NCI-H69 (cell line): ENCODE results near the gene FAM43A.
A peak's percentile ranks its signal among the peaks of the same experiment; 100 is the strongest.

ENCODE experiments used
- DNase-seq: peaks from one replicate; lab custom pipeline; 2025; lab: John Stamatoyannopoulos, UW

The FAM43A gene, protein sequence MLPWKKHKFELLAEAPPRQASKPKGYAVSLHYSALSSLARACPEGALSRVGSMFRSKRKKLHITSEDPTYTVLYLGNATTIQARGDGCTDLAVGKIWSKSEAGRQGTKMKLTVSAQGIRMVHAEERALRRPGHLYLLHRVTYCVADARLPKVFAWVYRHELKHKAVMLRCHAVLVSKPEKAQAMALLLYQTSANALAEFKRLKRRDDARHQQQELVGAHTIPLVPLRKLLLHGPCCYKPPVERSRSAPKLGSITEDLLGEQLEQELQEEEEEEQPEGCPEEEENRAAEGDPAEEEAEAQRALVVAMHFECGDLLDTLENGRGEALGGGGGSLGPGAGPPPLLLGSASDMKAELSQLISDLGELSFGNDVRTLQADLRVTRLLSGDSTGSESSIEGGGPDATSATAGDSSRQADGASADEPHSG

DNA sequence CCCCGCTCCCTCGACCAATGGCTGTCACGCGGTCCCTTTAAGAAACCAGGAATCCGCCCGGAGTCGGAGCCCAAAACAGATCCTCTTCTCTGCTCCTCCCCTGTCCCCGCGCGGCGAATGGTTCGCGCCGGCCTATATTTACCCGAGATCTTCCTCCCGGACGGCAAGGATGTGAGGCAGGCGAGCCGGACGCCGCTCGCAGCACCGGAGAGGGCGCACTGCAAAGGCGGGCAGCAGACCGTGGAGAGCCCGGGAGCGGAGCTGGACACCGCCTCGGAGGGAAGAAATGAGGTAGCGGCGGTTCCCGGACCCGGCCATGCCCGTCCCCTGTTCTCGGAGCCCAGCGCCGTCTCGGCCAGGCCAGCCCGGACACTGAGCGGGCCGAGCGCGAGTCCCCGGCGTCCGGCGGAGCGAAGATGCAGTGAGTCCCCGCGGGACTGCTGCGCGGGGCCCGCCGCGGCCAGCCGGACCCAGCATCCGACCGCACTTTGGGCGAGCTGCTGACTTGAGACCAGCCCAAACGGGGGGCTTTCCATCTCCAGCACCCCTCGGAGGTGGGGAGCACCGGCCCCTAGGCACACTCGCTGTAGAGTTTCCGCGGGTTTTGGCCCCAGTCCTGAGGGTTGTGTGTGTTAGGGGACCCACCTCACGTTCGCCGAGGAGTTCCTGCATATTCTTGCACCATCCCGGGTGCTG lies at the start of gene FAM43A:
TSS of gene FAM43A (plus strand) at position 166 of the 696 bp plus-strand sequence. CDS start 944 bp downstream, outside the sequence.
- DNase-seq, result peak; percentile 97

DNA sequence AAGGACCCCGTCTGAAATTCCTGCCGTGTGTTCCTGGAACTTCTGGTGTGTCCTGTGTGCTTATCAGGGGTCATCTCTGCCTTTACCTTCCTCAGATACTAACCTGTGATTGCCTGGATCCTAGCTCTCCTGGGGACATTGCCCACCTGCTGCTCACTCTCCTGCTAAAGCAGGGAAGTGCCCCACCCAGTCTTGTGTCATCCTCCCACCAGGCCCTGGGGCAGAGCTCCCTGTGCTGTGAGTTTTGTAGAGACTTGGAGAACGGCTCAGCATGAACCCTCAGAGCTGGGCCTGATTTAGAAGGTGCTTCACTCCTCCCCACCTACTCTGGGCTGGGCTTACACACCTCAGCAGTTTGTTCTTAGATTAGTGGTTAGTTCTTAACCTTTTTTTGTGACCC lies 48.6 kb upstream of the FAM43A start:
- DNase-seq, result peak; percentile 75

DNA sequence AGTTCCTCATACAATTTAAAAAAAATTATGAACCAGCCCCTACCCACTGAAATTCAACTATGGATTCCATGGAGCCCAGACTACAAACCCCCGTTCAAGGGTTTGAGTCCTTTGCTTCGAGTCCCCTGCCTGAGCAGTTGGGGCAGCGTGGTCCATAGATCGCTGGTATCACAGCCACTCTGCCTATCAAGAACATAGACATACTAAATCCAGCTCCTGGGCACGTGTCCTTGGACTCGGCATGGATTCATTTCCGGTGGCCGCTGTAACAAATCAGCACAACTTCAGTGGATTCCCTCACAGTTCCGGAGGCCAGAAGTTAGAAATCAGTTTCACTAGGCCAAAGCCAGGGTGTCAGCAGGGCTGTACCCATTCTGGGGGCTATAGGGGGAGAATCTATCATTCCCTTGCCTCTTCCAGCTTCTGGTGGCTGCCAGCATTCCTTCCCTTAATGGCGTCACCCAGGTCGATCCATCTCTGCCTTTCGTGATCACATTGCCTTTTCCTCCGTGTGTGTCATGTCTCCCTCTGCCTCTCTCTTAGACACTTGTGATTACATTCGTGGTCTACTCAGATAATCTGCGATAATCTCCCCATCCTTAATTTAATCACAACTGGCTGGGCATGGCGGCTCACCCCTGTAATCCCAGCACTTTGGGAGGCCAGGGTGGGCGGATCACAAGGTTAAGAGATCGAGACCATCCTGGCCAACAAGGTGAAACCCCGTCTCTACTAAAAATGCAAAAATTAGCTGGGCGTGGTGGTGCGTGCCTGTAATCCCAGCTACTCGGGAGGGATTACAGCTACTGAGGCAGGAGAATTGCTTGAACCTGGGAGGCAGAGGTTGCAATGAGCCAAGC lies 47.9 kb upstream of the FAM43A start:
- DNase-seq, result no peak

DNA sequence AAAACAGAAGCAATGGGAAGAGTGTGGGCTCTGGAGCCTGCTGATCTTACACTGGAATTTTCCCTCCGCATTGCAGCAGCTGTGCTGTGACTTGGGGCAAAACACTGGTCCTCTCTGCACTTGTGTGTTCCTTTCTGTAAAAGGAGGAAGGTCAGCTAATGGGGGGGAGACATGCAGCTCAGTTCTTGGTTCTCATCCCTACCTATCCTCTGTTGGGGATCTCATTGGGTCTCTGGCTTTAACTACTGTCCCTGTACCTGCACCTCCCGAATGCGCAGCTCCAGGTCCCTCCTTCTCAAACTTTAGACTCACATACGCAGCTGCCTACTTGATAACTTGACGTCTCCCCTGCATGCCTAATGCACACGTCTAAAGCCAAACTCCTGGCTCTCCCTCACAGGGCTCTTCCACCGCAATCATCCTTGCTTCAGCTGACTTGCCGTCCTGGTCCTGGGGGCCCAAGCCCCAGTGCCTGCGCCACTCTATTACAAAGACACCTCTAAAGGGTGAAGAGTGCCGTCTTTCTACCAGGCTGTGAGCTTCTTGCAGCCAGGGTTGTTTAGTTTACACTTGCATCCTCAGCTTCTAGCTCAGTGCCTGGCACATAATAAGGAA lies 46.6 kb upstream of the FAM43A start:
- DNase-seq, result no peak

DNA sequence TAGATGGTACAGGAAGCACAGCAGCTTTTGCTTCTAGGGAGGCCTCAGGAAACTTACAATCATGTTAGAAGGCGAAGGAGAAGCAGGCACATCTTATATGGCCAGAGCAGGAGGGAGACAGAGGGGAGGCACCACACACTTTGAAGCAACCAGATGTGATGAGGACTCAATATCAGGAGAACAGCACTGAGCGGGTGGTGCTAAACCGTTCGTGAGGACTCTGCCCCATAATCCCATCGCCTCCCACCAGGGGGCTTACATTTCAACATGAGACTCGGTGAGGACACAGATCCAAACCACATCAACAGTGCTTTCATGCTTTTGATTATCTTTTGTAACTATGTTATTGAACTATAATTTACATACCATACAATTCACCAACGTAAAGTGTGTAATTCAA lies 44.9 kb upstream of the FAM43A start:
- peak; percentile 29 for DNase-seq

DNA sequence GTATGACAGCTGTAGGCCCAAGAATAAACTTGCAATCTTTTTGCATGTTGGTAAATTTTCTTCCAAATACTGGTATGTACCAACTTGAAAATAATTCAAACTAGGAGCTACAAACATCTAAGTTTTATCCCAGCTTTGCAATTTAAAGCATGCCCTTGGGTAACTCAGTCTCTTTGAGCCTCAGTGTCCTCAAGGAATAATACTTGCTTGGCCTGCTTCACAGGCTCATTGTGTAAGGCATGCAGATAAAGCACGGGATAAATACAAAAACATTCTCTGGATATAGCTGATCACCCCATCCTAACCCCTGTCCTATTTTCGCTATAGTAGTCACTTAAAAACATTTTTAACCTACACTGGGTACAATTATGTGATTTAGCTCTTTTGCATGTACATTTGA lies 42.9 kb upstream of the FAM43A start:
- DNase-seq, result no peak

DNA sequence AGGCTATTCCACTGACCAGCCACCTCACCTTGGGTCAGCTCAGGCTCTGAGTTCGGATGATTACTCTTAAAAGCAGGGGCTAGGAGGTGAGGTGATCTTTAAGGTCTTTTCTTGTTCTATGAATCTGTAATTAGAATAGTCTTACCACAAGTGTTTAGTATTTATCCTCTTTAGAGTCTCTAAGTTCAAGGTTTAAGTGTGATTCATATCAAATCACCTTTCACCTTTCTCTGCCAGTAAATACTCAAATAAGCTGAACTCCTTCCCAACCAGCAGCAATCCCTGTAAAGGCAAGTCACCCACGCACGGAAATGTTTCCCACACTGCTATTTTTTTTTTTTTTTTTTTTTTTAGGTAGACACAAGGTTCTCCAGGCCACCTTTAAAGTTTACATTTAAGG lies 37.9 kb upstream of the FAM43A start:
- no peak for DNase-seq

DNA sequence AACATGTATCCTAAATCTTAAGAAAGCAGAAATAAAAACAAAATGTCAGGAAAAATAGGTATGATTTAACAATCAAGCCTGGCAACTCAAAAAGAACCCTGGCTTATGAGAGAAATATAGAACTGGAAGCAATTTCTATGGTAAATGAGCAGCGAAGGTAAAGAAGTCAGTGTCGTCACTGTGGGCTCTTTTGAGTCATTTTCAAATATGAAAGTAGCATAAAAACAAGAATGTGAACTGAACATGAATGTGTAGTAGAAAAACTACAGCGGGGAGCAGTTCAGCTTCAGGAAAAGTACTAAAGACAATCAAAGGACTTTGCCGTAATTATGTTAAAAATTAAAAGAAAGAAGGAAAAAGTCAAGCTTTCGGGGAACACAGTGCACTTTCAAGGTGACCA lies 31.2 kb upstream of the FAM43A start:
- DNase-seq, result no peak

DNA sequence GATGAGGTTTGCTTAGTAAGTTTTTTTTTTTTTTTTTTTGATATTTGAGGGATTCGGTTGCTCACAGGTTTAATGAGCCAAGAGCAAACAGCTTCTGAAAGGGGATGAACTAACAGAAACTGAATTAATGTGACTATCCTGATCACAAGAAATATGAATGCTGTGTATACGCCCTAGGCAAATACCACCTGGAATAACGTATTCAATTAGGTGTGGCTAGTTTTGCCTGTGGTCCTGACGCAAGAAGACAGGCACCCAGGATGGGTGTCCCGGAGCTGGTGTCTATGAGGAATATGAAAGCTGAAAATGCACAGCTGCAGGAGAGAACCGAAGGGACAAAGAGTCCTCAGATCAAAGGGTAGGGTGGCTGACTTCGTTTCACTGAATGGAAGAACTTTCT lies 28.2 kb upstream of the FAM43A start:
- DNase-seq, result peak; percentile 73

DNA sequence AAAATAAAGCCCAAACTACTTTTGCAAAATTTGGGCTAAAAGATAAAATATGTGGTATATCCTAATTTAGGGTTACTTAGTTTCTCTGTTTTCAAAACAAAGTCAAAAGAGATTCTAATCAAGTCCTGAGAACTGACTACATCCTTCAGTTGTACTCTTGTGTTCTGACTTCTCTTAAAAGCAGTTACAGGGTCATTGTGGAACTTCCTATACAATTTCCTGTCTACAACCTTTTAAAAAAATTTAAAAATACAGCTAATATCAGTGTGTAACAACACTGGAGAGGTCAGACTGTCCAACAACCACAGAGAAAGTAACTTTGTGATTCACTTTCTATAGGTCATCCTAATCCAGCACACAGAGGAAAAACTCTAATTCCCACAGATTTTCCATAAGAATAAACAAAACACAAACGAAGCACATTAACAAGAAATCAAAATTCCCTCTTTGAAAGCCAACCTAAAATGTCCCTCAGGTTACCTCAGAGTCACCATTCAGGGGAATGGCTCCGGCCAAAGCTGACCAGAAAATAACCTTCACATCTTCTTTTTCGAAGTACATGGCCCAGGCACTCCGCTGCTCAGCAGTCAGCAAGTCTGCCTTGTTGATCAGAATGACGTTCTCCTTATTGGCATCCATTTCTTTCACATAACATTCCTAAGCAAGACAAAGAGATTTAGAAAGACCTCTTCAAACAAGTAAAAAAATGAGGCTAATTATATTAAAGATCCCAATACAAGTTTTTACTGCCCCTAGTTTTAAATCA lies 27.0 kb upstream of the FAM43A start:
- no peak for DNase-seq

DNA sequence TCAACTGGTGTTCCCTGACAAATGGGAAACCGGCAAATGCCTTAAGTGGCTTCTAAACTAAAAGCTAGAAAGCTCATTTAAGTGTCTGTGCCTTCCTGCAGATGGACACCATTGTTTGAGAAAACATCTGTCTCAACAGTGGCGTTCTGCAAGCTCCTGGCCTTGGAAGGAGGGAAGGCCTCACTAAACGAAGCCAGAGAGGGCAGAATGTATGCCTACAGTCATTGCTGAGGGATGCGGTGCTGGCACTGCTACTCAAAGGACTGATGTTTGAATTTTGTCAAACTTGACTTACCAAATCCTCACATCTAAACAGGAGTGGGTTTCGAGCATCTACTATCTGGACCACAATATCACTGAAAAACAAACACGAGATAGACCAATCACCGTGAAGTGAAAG lies 25.9 kb upstream of the FAM43A start:
- no peak for DNase-seq

DNA sequence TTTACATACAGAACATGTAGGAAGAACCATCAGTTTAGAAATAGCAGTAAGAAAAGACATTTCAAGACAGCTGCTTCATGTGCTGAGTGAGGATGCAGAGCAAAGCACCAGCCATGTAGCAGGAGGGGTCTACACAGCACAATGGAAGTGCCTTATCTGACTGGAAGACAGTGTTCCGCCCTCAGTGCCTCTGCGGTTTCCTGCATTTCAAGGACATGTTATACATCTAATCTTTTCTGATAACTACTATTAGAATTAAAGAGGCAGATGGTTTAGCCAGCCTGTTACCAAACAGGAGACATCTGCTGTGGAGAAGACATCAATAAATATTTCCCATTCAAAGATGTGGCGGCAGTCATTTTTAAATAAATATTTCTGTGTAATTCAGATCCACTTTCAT lies 24.3 kb upstream of the FAM43A start:
- no peak for DNase-seq

DNA sequence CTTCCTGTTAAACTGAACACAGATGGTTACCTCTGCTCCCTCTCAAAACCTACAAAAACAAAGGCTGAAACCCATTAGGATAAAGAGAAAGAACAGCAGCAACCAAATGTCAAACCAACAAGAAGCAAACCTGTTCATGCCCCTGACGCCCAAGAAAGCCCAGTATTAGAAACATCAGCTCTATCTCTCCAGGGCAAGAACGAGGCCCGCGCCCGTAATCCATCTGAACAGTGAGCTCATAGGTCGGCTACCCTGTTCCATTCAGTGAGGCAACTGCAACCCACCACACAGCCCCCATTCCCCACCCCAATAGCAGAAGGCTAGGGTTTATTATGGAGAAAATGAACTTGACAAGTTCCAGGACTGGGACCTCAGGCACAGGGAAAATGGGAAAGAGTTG lies 23.7 kb upstream of the FAM43A start:
- DNase-seq, result no peak

DNA sequence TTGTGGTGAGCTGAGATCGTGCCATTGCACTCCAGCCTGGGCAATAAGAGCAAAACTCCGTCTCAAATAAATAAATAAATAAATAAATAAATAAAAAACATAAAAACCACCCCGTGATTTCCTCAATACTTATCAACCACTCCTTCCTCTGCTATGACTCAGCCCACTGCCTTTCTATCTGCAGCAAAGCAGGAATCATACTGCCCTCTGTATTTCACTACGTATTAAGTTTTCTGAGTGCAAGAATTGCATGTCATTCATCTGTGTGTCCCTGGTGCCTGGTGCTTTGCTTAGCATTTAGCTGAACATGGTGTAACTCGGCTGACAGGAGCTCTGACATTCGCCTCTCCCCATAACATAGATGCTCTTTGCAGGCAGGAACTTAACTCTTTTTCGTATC lies 20.8 kb upstream of the FAM43A start:
- DNase-seq, result no peak

DNA sequence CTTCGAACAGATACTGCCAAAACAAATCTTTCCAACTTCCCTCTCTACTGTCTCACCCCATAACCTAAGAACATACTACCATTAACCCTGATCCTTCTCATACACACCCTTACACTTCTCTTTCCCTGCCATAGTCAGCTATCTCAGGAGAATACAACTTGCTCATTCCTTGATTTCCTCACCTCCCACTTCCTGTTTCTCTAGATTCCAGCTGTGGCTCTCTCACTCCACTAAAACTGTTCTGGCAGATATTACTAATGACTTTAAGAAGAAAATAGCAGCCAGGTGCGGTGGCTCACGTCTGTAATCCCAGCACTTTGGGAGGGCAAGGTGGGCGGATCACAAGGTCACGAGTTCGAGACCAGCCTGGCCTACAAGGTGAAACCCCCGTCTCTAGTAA lies 18.3 kb upstream of the FAM43A start:
- DNase-seq, result no peak

DNA sequence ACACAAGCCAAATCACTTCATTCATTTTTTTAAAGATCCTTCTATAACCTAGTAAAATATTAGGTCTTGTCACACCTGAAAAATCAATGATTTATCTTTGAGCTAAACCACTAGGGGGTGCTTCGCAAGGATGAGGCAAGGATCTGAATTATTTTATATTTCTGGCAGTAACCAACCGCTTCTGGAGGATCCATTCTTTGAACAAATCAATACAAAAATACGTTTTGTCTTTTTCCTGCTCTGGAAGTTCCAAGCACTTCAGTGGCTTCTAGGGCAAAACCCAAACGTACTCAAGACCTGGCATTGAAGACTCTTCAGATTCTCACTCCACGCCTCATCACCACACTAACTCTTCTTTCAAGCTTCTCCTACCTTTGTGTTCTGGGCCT lies 14.2 kb upstream of the FAM43A start:
- peak; percentile 68 for DNase-seq

DNA sequence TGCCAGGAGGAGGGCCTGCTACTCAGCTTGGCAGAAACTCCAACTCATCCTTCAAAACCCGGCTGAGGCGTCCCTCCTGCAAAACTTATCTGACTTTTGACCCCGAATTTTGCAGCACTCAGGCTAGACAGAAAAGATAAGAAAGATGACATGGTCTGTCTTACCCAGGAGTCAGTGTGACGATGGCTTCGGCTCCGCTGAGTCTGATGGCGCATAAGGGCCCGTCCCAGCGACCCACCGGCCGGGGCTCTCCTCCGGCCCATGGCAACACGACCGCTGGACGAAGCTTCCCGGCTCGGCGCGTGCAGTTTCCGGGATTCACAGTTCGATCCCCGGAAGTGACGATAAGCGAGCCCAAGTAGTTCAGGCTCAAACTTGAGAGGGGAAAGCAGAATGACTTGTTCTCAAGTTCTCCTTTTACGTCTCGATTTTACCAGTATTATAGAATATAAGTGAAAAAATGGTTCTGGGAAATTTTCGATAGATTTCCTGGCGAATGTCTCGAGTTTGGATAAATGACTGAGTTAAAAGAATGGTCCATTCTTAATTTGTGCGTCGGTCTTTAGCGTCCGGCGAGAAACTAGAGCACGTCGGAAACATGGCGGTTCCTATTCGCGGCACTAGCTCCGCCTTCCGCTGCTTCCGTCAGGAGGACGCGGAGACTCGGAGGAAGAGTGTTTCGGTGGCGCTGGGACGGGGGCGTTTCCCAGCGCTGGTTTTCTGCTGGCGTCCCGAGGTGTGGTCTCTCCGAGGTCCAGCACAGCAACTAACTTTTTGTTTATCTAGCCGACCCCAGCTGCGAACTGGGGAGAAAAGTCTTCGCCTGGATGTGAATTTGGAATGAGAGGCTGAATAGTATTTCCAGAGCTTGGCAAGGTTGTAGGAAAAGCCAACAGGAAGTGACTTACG lies 13.5 kb upstream of the FAM43A start, which contains the start of gene LSG1:
TSS of gene LSG1 (minus strand) at position 292 of the 909 bp plus-strand sequence. CDS start at position 263, 29 bp downstream.
- DNase-seq, result peak; percentile 98

DNA sequence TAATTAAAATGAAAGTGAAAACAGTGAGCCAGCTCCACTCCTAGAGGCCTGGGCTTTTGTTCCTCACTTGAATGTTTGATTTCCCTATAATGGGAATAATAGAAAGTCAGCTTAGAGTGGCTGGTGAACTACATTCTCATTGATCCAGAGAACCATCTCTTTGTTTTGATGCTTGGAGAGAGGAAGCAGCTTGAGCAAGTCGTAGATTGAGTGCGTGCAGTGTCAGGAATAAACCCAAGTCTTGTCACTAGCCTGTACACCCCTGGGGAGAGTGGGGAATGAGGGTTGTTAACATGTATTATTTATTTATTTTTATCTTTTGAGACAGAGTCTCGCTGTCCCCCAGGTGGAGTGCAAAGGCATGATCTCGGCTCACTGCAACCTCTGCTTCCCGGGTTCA lies 12.8 kb upstream of the FAM43A start:
- DNase-seq, result peak; percentile 30

DNA sequence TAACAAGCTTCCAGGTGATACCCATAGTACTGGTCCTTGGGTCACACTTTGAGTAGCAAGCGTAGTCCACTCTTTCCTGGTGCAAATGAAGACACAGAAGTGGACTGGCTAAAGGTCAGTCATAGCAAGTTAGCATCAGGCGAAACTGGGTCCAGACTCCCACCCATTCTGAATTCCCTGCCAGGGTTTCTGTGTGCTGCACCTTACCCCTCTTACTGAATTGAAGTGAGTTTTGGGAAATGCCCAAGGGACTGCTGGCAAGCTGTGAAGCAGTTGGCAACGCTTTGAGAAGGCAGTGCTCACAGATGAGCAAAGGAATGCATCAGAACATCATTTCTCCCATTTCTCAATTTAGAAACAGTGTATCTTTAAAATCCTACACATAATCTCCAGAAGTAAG lies 11.9 kb upstream of the FAM43A start:
- no peak for DNase-seq

DNA sequence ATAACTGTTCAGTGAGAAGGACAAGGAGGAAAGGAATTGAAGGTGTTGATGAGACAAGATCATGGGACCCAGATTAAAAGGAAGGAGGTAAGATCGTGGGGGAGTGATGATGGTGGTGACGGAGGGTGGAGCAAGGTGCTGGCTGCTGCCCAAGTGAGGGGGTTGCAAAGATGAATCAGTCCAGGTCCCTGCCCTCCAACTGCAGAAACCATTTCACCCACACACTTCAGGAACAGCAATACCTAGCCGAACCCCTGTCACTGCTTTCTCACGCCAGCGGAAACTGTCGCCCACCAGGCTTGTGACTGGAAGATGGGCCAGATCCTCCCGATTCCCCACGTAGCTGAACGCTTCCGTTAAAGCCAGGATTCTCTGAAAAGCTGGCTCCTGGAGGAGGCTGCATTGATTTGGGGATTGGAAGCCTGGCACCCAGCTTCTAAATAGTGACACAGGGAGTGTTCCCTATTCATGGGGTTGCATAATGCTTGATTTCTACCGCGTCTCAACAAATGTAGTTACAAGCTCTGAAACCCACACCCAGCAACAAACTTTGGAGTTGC lies 10.5 kb upstream of the FAM43A start:
- DNase-seq, result peak; percentile 24
